ENCODE results near the gene SH3RF1.

GRCh38 chr4:169064296-169064695 is 206.5 kb downstream of the SH3RF1 start:
- TF ChIP-seq CTCF (IDR thresholded peaks at IDR 0.05) (no peak), EZH2phosphoT487 (IDR thresholded peaks at IDR 0.05) (no peak)

Measured in neural progenitor cell (in vitro differentiated cells).